Psoas muscle (tissue), 8 donors: ENCODE results near the gene PHF19. TPM values are rescaled to one million over a fixed set of nuclear protein-coding genes. Genes with fewer than 3 reads are reported as not detected.

Experiments
- ATAC-seq, 4 donors: fragments of 200-7000 bp; cut with Tn5 transposase; one replicate each; pipeline ENCODE4 v1.9.1; 2020; ENCODE audit warnings: moderate library complexity in 3 of 4, mild to moderate bottlenecking in 2 of 4
- DNase-seq, 2 donors: peaks; one replicate each; pipeline ENCODE4 v3.0.0-alpha.2; 2020
- H3K27ac ChIP-seq: fragments of 200-600 bp; one replicate; pipeline ENCODE4 v1.8.0; 2022
- H3K27me3 ChIP-seq, 3 donors: fragments of 200-600 bp in 1 of 3; one replicate each; pipeline versions ENCODE4 v1.6.1 to v1.8.0; 2013 to 2022; ENCODE audit warnings: low read length in 2 of 3, mild to moderate bottlenecking in 2 of 3, moderate library complexity in 1 of 3; ENCODE audit not compliant: insufficient read depth in 3 of 3
- H3K36me3 ChIP-seq, 2 donors: fragments of 200-600 bp in 1 of 2; one replicate each; pipeline versions ENCODE4 v1.6.1 to v1.8.0; 2013 to 2022; ENCODE audit warnings: low read depth in 1 of 2, mild to moderate bottlenecking in 1 of 2, moderate library complexity in 1 of 2; ENCODE audit not compliant: insufficient read depth in 1 of 2
- H3K4me1 ChIP-seq: fragments of 200-600 bp; one replicate; pipeline ENCODE4 v1.8.0; 2022
- H3K4me3 ChIP-seq: fragments of 200-600 bp; one replicate; pipeline ENCODE4 v1.8.0; 2022; ENCODE audit warnings: mild to moderate bottlenecking
- H3K9me3 ChIP-seq: fragments of 200-600 bp; one replicate; pipeline ENCODE4 v1.8.0; 2022
- CTCF ChIP-seq: fragments of 200-600 bp; IDR thresholded peaks from one replicate; pipeline ENCODE4 v1.8.0; 2022; ENCODE audit warnings: antibody characterized with exemption
- WGBS, 3 donors: extraction: QIAGEN DNeasy Blood & Tissue Kit; methylation state at CpG; one replicate each; pipeline versions ENCODE4 v1.1.6 to v1.1.7; 2013; 5-methylcytosine and 5-hydroxymethylcytosine counted together
- intact Hi-C, 2 donors: fragments of 100-400 bp; cut with DNase I; formaldehyde crosslinking; loops; one replicate each; pipeline versions ENCODE4 v1.11.0 to v1.14.2; 2022
- polyA plus RNA-seq, 3 donors: library from polyadenylated mRNA; stranded (reverse); fragments of 200-250 nt; gene quantifications; one replicate each; pipeline ENCODE4 v1.2.3, GENCODE V29; 2013
- total RNA-seq, 4 donors: library from RNA; stranded (reverse); fragmentation: NEBNext Ultra II Directional in 2 of 4; extraction: Animal tissue kit (Norgen Biotek cat#: 25700) in 2 of 4; gene quantifications; one replicate each; pipeline versions ENCODE4 v1.2.1 to v1.2.4, GENCODE V29; 2021 to 2023
- donor health status: healthy with polysubstance abuse.
- donor health status: DM: no; HTN: no; CAD: no; lungs with moderate emphysema.
- donor health status: Bipolar disorder and iron deficiency.
- donor health status: healthy.
- donor health status: DM: yes; HTN: yes; CAD: no.
- donor health status: DM: no; HTN: no; CAD: no.
- donor health status: DM: no; HTN: no; CAD: no.
- donor health status: DM: yes; HTN: yes; CAD: no.

Gene PHF19
- total and polyA plus RNA-seq, 7 donors = 6.8 to 14.8 (median 10.1) TPM

- no peaks in the 10 kb centered on the region for H3K9me3 ChIP-seq
- no peak for ATAC-seq
- intact Hi-C loops = no loop called here
- H3K27me3 ChIP-seq = no peaks in the 10 kb centered on the region
- peaks cover 0 to 2% of the 10 kb centered on the region in 2 donors for H3K36me3 ChIP-seq
- DNase-seq = no peak
- WGBS, 3 donors = 88 to 92% (median 91%) methylated on average over 5 to 6 of the region's 6 CpGs
- no peak overlapping the region for H3K27ac ChIP-seq
- no peak for TF ChIP-seq CTCF
- no peak overlapping the region for H3K4me3 ChIP-seq
- H3K4me1 ChIP-seq = peaks cover 5% of the 10 kb centered on the region
These were observed 22.6 kb upstream of the PHF19 start for GRCh38 chr9:120899490-120900068.

- TF ChIP-seq CTCF = no peak
- WGBS, 3 donors = 91 to 97% (median 95%) methylated on average over 3 of the region's 3 CpGs
- Histone ChIP-seq H3K4me3 (no peak overlapping the region), H3K36me3 (no peaks in the 10 kb centered on the region), H3K27me3 (no peaks in the 10 kb centered on the region), H3K9me3 (no peaks in the 10 kb centered on the region), H3K4me1 (peaks cover 5% of the 10 kb centered on the region), H3K27ac (no peak overlapping the region)
- ATAC-seq (no peak), DNase-seq (no peak)
- intact Hi-C loops = no loop called here
These were observed 21.4 kb upstream of the PHF19 start for GRCh38 chr9:120898396-120898795.

- Histone ChIP-seq H3K9me3 (no peaks in the 10 kb centered on the region), H3K27me3 (no peaks in the 10 kb centered on the region), H3K27ac (no peak overlapping the region), H3K4me1 (peaks cover 5% of the 10 kb centered on the region), H3K36me3 (no peaks in the 10 kb centered on the region), H3K4me3 (no peak overlapping the region)
- no peak for TF ChIP-seq CTCF
- 87 to 96% (median 91%) methylated on average over 2 of the region's 2 CpGs for WGBS, 3 donors
- ATAC-seq (no peak), DNase-seq (no peak)
- intact Hi-C loops = no loop called here
These were observed 19.0 kb upstream of the PHF19 start for GRCh38 chr9:120895951-120896350.

- peak; percentile 60 for DNase-seq
- intact Hi-C loops = no loop called here
- TF ChIP-seq CTCF = no peak
- Histone ChIP-seq H3K4me1 (peaks cover 5% of the 10 kb centered on the region), H3K36me3 (no peaks in the 10 kb centered on the region), H3K27me3 (no peaks in the 10 kb centered on the region), H3K4me3 (peak overlapping the region; percentile 51), H3K9me3 (no peaks in the 10 kb centered on the region), H3K27ac (peak overlapping the region; percentile 30)
- peak; percentile 54 to 74 (median 70) for ATAC-seq
- WGBS, 3 donors = 13 to 16% (median 15%) methylated on average over 58 to 63 of the region's 63 CpGs
These were observed 17.5 kb upstream of the PHF19 start for GRCh38 chr9:120894321-120895148.
